Neural cell (in vitro differentiated cells): ENCODE measurements around the gene EIF5. TPM values are rescaled to one million over a fixed set of nuclear protein-coding genes. Genes with fewer than 3 reads are reported as not detected.

Experiments
- H2AFZ ChIP-seq: fragments of 200-600, 300-800 bp; sonication (generic), shearing (Covaris generic); 2 replicates; pipeline ENCODE4 v1.6.0; 2014; ENCODE audit warnings: low read depth, mild to moderate bottlenecking, antibody characterized with exemption, low read length, moderate library complexity
- H3F3A ChIP-seq: fragments of 200-600 bp; shearing (Covaris generic); 2 replicates; pipeline ENCODE4 v1.6.1; 2016; ENCODE audit warnings: mild to moderate bottlenecking, moderate library complexity, mixed read lengths, antibody characterized with exemption, low read length; ENCODE audit not compliant: insufficient read depth, poor library complexity, severe bottlenecking
- H3K27ac ChIP-seq: fragments of 200-600, 300-800 bp; sonication (generic), shearing (Covaris generic); 2 replicates; pipeline ENCODE4 v1.5.1; 2014; ENCODE audit warnings: mild to moderate bottlenecking, low read length, moderate library complexity
- H3K27me3 ChIP-seq: fragments of 300-800, 200-600 bp; sonication (generic), shearing (Covaris generic); 2 replicates; pipeline ENCODE4 v1.6.0; 2014; ENCODE audit warnings: mild to moderate bottlenecking, low read depth, low read length, moderate library complexity; ENCODE audit not compliant: insufficient read depth
- H3K36me3 ChIP-seq: fragments of 300-800, 200-600 bp; sonication (generic), shearing (Covaris generic); 2 replicates; pipeline ENCODE4 v1.5.1; 2014; ENCODE audit warnings: mild to moderate bottlenecking, antibody characterized with exemption, low read length, moderate library complexity; ENCODE audit not compliant: insufficient read depth
- H3K4me2 ChIP-seq: fragments of 300-800, 200-600 bp; sonication (generic), shearing (Covaris generic); 2 replicates; pipeline ENCODE4 v1.6.0; 2014; ENCODE audit warnings: mild to moderate bottlenecking, low read length
- H3K4me3 ChIP-seq: fragments of 300-800, 200-600 bp; sonication (generic), shearing (Covaris generic); 2 replicates; pipeline ENCODE4 v1.5.1; 2014; ENCODE audit warnings: mild to moderate bottlenecking, low read length, moderate library complexity
- H3K79me2 ChIP-seq: fragments of 200-600 bp; shearing (Covaris generic); replicated peaks from 2 replicates; pipeline ENCODE4 v1.6.0; 2014; ENCODE audit warnings: mild to moderate bottlenecking, low read length, moderate library complexity; ENCODE audit not compliant: insufficient read depth
- H3K9ac ChIP-seq: fragments of 300-800, 200-600 bp; sonication (generic), shearing (Covaris generic); 2 replicates; pipeline ENCODE4 v1.6.1; 2016; ENCODE audit warnings: mild to moderate bottlenecking, low read length, mixed read lengths
- H3K9me2 ChIP-seq: fragments of 200-600 bp; shearing (Covaris generic); 2 replicates; pipeline ENCODE4 v1.6.1; 2016; ENCODE audit warnings: mild to moderate bottlenecking, low read length, mixed read lengths; ENCODE audit not compliant: insufficient read depth
- H3K9me3 ChIP-seq: fragments of 200-600, 300-800 bp; sonication (generic), shearing (Covaris generic); 2 replicates; pipeline ENCODE4 v1.6.1; 2016; ENCODE audit warnings: mild to moderate bottlenecking, mixed run types, low read length, moderate library complexity, mixed read lengths
- H4K20me1 ChIP-seq: fragments of 200-600 bp; shearing (Covaris generic); 2 replicates; pipeline ENCODE4 v1.6.1; 2016; ENCODE audit warnings: mild to moderate bottlenecking, mixed run types; ENCODE audit not compliant: insufficient read depth
- EP300 ChIP-seq: fragments of 450-650 bp; conservative IDR thresholded peaks from 2 replicates; pipeline ENCODE4 v1.6.1; 2014; ENCODE audit warnings: antibody characterized with exemption, mild to moderate bottlenecking, moderate library complexity; ENCODE audit not compliant: poor library complexity, severe bottlenecking
- EZH2 ChIP-seq: fragments of 200-600, 300-800 bp; shearing (Covaris generic), sonication (generic); IDR thresholded peaks from 2 replicates; pipeline ENCODE4 v1.6.1; 2014; ENCODE audit warnings: antibody characterized with exemption, low read length, borderline replicate concordance, mild to moderate bottlenecking; ENCODE audit not compliant: insufficient read depth, poor library complexity, severe bottlenecking
- MXI1 ChIP-seq: fragments of 450-650 bp; conservative IDR thresholded peaks from 2 replicates; pipeline ENCODE4 v1.6.1; 2014; ENCODE audit warnings: antibody characterized with exemption, mild to moderate bottlenecking; ENCODE audit not compliant: poor library complexity, severe bottlenecking
- POLR2AphosphoS5 ChIP-seq: IDR thresholded peaks from 2 replicates; pipeline ENCODE4 v1.6.1; 2012
- RAD21 ChIP-seq: fragments of 450-650 bp; conservative IDR thresholded peaks from 2 replicates; pipeline ENCODE4 v1.6.1; 2014; ENCODE audit warnings: antibody characterized with exemption, mild to moderate bottlenecking, moderate library complexity
- SMC3 ChIP-seq: fragments of 450-650 bp; conservative IDR thresholded peaks from 2 replicates; pipeline ENCODE4 v1.6.1; 2014; ENCODE audit warnings: antibody characterized with exemption, mild to moderate bottlenecking, moderate library complexity; ENCODE audit not compliant: poor library complexity
- TAF1 ChIP-seq: IDR thresholded peaks from 2 replicates; pipeline ENCODE4 v1.6.1; 2012; ENCODE audit warnings: low read depth
- polyA plus RNA-seq: library from polyadenylated mRNA; depleted of rRNA; stranded (reverse); fragments of >200 nt; gene quantifications from 2 replicates; pipeline ENCODE4 v1.2.3, GENCODE V29; 2014
- TF ChIP-seq, protein P1 (sequence below): IDR thresholded peaks from 2 replicates; pipeline ENCODE4 v1.6.1; 2012; ENCODE audit warnings: borderline replicate concordance
- TF ChIP-seq, protein P2 (sequence below): fragments of 450-650 bp; IDR thresholded peaks from 2 replicates; pipeline ENCODE4 v1.5.1; 2014; ENCODE audit warnings: antibody characterized with exemption, mild to moderate bottlenecking, moderate library complexity; ENCODE audit not compliant: poor library complexity, severe bottlenecking

The EIF5 gene
- polyA plus RNA-seq, 1 donor from 2014 or later, result 188 TPM

- Histone ChIP-seq H3K27me3 (no peaks in the 10 kb centered on the region), H4K20me1 (no peaks in the 10 kb centered on the region), H3K4me2 (no peak overlapping the region), H3K4me3 (no peak overlapping the region), H3K27ac (no peak overlapping the region), H2AFZ (no peak overlapping the region), H3F3A (no peaks in the 10 kb centered on the region), H3K9ac (no peak overlapping the region), H3K9me3 (no peaks in the 10 kb centered on the region), H3K79me2 (no peaks in the 10 kb centered on the region), H3K9me2 (no peaks in the 10 kb centered on the region), H3K36me3 (no peaks in the 10 kb centered on the region)
- no peak for TF ChIP-seq RAD21
- TF ChIP-seq TAF1, result no peak
- TF ChIP-seq, protein P1, sequence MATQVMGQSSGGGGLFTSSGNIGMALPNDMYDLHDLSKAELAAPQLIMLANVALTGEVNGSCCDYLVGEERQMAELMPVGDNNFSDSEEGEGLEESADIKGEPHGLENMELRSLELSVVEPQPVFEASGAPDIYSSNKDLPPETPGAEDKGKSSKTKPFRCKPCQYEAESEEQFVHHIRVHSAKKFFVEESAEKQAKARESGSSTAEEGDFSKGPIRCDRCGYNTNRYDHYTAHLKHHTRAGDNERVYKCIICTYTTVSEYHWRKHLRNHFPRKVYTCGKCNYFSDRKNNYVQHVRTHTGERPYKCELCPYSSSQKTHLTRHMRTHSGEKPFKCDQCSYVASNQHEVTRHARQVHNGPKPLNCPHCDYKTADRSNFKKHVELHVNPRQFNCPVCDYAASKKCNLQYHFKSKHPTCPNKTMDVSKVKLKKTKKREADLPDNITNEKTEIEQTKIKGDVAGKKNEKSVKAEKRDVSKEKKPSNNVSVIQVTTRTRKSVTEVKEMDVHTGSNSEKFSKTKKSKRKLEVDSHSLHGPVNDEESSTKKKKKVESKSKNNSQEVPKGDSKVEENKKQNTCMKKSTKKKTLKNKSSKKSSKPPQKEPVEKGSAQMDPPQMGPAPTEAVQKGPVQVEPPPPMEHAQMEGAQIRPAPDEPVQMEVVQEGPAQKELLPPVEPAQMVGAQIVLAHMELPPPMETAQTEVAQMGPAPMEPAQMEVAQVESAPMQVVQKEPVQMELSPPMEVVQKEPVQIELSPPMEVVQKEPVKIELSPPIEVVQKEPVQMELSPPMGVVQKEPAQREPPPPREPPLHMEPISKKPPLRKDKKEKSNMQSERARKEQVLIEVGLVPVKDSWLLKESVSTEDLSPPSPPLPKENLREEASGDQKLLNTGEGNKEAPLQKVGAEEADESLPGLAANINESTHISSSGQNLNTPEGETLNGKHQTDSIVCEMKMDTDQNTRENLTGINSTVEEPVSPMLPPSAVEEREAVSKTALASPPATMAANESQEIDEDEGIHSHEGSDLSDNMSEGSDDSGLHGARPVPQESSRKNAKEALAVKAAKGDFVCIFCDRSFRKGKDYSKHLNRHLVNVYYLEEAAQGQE, result no peak
- no peak for TF ChIP-seq MXI1
- TF ChIP-seq SMC3, result no peak
- TF ChIP-seq EZH2, result no peak
- no peak for TF ChIP-seq POLR2AphosphoS5
Observed at GRCh38 chr14:103318750-103319419, 15.2 kb upstream of the EIF5 start.

- Histone ChIP-seq H3F3A (no peaks in the 10 kb centered on the region), H2AFZ (no peak overlapping the region), H3K79me2 (no peaks in the 10 kb centered on the region), H3K36me3 (no peaks in the 10 kb centered on the region), H3K9ac (no peak overlapping the region), H3K4me2 (no peak overlapping the region), H3K9me3 (no peaks in the 10 kb centered on the region), H3K27ac (no peak overlapping the region), H4K20me1 (no peaks in the 10 kb centered on the region), H3K4me3 (no peak overlapping the region), H3K9me2 (no peaks in the 10 kb centered on the region), H3K27me3 (no peaks in the 10 kb centered on the region)
- no peak for TF ChIP-seq EP300
- TF ChIP-seq, protein P1, result no peak
- TF ChIP-seq, protein P2, sequence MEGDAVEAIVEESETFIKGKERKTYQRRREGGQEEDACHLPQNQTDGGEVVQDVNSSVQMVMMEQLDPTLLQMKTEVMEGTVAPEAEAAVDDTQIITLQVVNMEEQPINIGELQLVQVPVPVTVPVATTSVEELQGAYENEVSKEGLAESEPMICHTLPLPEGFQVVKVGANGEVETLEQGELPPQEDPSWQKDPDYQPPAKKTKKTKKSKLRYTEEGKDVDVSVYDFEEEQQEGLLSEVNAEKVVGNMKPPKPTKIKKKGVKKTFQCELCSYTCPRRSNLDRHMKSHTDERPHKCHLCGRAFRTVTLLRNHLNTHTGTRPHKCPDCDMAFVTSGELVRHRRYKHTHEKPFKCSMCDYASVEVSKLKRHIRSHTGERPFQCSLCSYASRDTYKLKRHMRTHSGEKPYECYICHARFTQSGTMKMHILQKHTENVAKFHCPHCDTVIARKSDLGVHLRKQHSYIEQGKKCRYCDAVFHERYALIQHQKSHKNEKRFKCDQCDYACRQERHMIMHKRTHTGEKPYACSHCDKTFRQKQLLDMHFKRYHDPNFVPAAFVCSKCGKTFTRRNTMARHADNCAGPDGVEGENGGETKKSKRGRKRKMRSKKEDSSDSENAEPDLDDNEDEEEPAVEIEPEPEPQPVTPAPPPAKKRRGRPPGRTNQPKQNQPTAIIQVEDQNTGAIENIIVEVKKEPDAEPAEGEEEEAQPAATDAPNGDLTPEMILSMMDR, result no peak
- TF ChIP-seq RAD21, result no peak
- no peak for TF ChIP-seq TAF1
- TF ChIP-seq SMC3, result no peak
Observed at GRCh38 chr14:103319422-103319821, 14.6 kb upstream of the EIF5 start.
